Endothelial cell of umbilical vein (primary cell): ENCODE data around the gene MARK3. TPM values are rescaled to one million over a fixed set of nuclear protein-coding genes. Genes with fewer than 3 reads are reported as not detected.

ENCODE experiments used
- BruUV-seq: library from RNA; stranded (reverse); fragments of 400-500 nt; replicated peaks from 2 replicates; lab custom pipeline; 2021; lab: Mats Ljungman, UMichigan
- CTCF ChIA-PET: fragments of 300-600, 350-600 bp; sonication (Branson Sonifier 250); formaldehyde crosslinking; loops from one replicate; lab custom pipeline; 2021; ENCODE audit warnings: antibody characterized with exemption, inconsistent platforms; lab: Charles Lee
- POLR2A ChIA-PET: fragments of 300-600, 350-600 bp; sonication (Branson Sonifier 250); formaldehyde crosslinking; loops from one replicate; lab custom pipeline; 2021; ENCODE audit warnings: antibody characterized with exemption, inconsistent platforms; lab: Charles Lee
- DNase-seq: peaks from one replicate; pipeline ENCODE4 v3.0.0-alpha.2; 2011; ENCODE audit warnings: low read depth, low spot score
- FAIRE-seq: peaks from 2 replicates; lab custom pipeline; 2011; peaks lifted over from hg19 to GRCh38; lab: Jason Lieb, UNC
- H2AFZ ChIP-seq: 2 replicates; pipeline ENCODE4 v1.6.0; 2012; ENCODE audit warnings: low read depth, low read length, control low read depth, inconsistent platforms
- H3K27ac ChIP-seq: 2 replicates; pipeline ENCODE4 v1.5.1; 2011; ENCODE audit warnings: low read depth, mild to moderate bottlenecking, control low read depth, low read length, moderate library complexity; ENCODE audit not compliant: insufficient read depth
- H3K27me3 ChIP-seq, 2 experiments: 2 replicates each; pipeline versions ENCODE4 v1.6.0 to v1.6.1; 2011; ENCODE audit warnings: low read length in 2 of 2, mixed read lengths in 1 of 2; ENCODE audit not compliant: control insufficient read depth in 2 of 2, insufficient read depth in 2 of 2
- H3K36me3 ChIP-seq, 2 experiments: 2 replicates in 1 of 2; 3 replicates in 1 of 2; pipeline ENCODE4 v1.5.1; 2011; ENCODE audit warnings: low read length in 2 of 2, mild to moderate bottlenecking in 1 of 2, moderate library complexity in 1 of 2; ENCODE audit not compliant: control insufficient read depth in 2 of 2, insufficient read depth in 2 of 2; ENCODE audit errors: extremely low read depth in 1 of 2
- H3K4me1 ChIP-seq: 3 replicates; pipeline ENCODE4 v1.5.1; 2011; ENCODE audit warnings: mild to moderate bottlenecking, low read length; ENCODE audit not compliant: control insufficient read depth, insufficient read depth; ENCODE audit errors: extremely low read depth
- H3K4me2 ChIP-seq: 2 replicates; pipeline ENCODE4 v1.6.1; 2011; ENCODE audit warnings: low read length, control low read depth, mixed read lengths; ENCODE audit not compliant: insufficient read depth
- H3K4me3 ChIP-seq, 3 experiments: fragments of 200-600 bp in 1 of 3; sonication (generic), shearing (Covaris generic) in 1 of 3; replicated peaks in 1 of 3; 2 replicates each; pipeline ENCODE4 v1.5.1; 2011 to 2016; ENCODE audit warnings: control low read depth in 3 of 3, low read length in 3 of 3, mild to moderate bottlenecking in 2 of 3, inconsistent platforms in 1 of 3, low read depth in 1 of 3, moderate library complexity in 1 of 3; ENCODE audit not compliant: insufficient read depth in 1 of 3
- H3K79me2 ChIP-seq: 2 replicates; pipeline ENCODE4 v1.6.0; 2012; ENCODE audit warnings: low read length, inconsistent platforms; ENCODE audit not compliant: control insufficient read depth, insufficient read depth
- H3K9ac ChIP-seq: replicated peaks from 2 replicates; pipeline ENCODE3; 2011; ENCODE audit warnings: low read length, control low read depth; ENCODE audit not compliant: insufficient read depth; ENCODE audit errors: extremely low read depth
- H3K9me1 ChIP-seq: replicated peaks from 3 replicates; pipeline ENCODE4 v1.6.0; 2011; ENCODE audit warnings: mild to moderate bottlenecking, low read length; ENCODE audit not compliant: control insufficient read depth, insufficient read depth; ENCODE audit errors: extremely low read depth
- H3K9me3 ChIP-seq: replicated peaks from 2 replicates; pipeline ENCODE4 v1.5.1; 2012; ENCODE audit warnings: low read length, inconsistent platforms; ENCODE audit not compliant: control insufficient read depth, insufficient read depth
- H4K20me1 ChIP-seq: replicated peaks from 2 replicates; pipeline ENCODE3; 2011; ENCODE audit warnings: mild to moderate bottlenecking, low read length; ENCODE audit not compliant: control insufficient read depth, insufficient read depth; ENCODE audit errors: extremely low read depth
- FOS ChIP-seq: IDR thresholded peaks from 2 replicates; pipeline ENCODE4 v1.6.1; 2011; ENCODE audit warnings: mild to moderate bottlenecking, low read length, moderate library complexity, borderline replicate concordance; ENCODE audit not compliant: insufficient read depth
- GATA2 ChIP-seq: IDR thresholded peaks from 2 replicates; pipeline ENCODE4 v1.7.0; 2011; ENCODE audit warnings: low read depth, mild to moderate bottlenecking, moderate library complexity, mixed read lengths, low read length; ENCODE audit not compliant: insufficient read length, insufficient read depth
- MAX ChIP-seq: IDR thresholded peaks from 2 replicates; pipeline ENCODE4 v1.6.1; 2011; ENCODE audit not compliant: insufficient read depth, insufficient read length
- MYC ChIP-seq: IDR thresholded peaks from one replicate; pipeline ENCODE4 v1.6.1; 2011; ENCODE audit warnings: mild to moderate bottlenecking, low read depth, low read length
- POLR2A ChIP-seq: IDR thresholded peaks from 2 replicates; pipeline ENCODE4 v1.6.1; 2012; ENCODE audit warnings: low read depth, mild to moderate bottlenecking, control low read depth, low read length
- POLR2AphosphoS5 ChIP-seq: IDR thresholded peaks from 2 replicates; pipeline ENCODE4 v1.6.1; 2012; ENCODE audit warnings: low read depth, mild to moderate bottlenecking, control low read depth, low read length, moderate library complexity; ENCODE audit not compliant: insufficient read depth
- dilution Hi-C: fragments of 300-500 bp; cut with MboI; formaldehyde crosslinking; loops from one replicate; pipeline ENCODE4 v1.15.0; 2019; ENCODE audit warnings: low sequenced_read_pairs; ENCODE audit not compliant: extremely low pct_ligation_motif_present
- intact Hi-C: fragments of 100-400 bp; cut with micrococcal nuclease; formaldehyde crosslinking; loops from one replicate; pipeline ENCODE4 v1.10.0; 2022
- polyA plus RNA-seq, 4 experiments: library from polyadenylated mRNA; depleted of rRNA in 3 of 4; stranded (reverse) in 3 of 4; unstranded in 1 of 4; fragments of >200 nt; gene quantifications; 2 replicates each; pipeline versions ENCODE4 v1.2.1 to v1.2.3, GENCODE V29; 2011 to 2012; ENCODE audit warnings: missing spikeins in 1 of 4
- total RNA-seq: library from RNA; stranded (reverse); gene quantifications from 2 replicates; pipeline ENCODE4 v1.2.3, GENCODE V29; 2021

Gene MARK3
- total and polyA plus RNA-seq, 2 donors (not counting 3 experiments of a cell fraction or from before 2014, with no cell fraction given) = 46.6 to 96.1 TPM

DNA sequence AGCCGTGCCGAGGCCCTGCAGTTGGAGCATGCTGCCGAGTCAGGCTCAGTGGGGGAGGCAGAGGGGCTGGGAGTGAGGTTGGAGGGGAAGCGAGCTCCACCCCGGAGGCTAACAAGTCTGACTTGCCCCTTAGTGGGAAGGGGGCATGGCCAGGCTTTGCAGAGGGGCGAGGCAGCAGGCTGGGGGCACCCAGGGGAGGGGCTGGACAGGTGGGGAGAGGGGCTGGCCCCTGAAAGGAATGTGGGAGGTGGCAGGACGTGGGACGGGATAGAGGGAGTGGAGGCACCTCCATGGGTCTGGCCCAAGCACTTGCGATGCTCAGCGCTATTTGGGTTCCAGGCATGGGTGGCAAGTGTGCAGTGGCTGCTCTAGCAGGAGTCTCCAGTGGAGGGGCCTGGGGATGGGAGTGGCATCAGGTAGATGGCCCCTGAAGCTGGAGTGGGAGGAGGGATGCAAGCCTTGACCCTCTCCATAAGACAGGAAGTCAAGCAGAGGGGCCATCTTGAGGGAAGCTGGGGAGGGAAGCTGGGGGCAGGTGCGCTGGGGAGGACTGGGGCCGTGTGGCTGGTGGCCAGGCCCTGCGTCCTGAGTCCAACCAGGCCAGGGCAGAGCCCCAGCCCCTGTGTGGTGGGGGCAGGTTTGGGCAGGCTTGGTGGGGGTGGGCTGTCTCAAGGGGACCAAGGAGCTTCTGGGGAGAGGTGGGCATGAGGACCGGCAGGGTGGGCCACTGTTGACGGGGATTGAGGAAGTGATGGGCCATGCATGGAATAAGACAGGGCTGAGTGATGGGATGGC lies 146.4 kb downstream of the MARK3 start:
- TF ChIP-seq FOS = no peak
- no peak for TF ChIP-seq MYC
- no peak for TF ChIP-seq GATA2
- no peak for TF ChIP-seq POLR2AphosphoS5
- no peak for TF ChIP-seq MAX
- no peak for TF ChIP-seq POLR2A
- BruUV-seq = no TSS peak
- Histone ChIP-seq H3K27ac (no peak overlapping the region), H3K4me1 (peaks cover 8% of the 10 kb centered on the region), H3K9ac (no peak overlapping the region), H3K79me2 (peaks cover 21% of the 10 kb centered on the region), H3K4me2 (no peak overlapping the region), H3K4me3 (no peak overlapping the region), H4K20me1 (no peaks in the 10 kb centered on the region), H3K9me3 (no peaks in the 10 kb centered on the region), H2AFZ (no peak overlapping the region), H3K36me3 (peaks cover 0 to 2% of the 10 kb centered on the region in 2 experiments), H3K27me3 (no peaks in the 10 kb centered on the region), H3K9me1 (no peaks in the 10 kb centered on the region)
- dilution Hi-C loops (no loop called here), intact Hi-C loops (no loop called here)
- POLR2A ChIA-PET = no interaction called here
- FAIRE-seq = no peak
- CTCF ChIA-PET = interaction anchor here (1.1 to 5.5 kb wide), 4 partner anchors 10 to 16 kb away, joined by 3 to 49 read pairs (median 18); no protein-coding TSS in a partner anchor
- DNase-seq = no peak
